HEK293T (cell line): ENCODE results near the gene HHIPL2.

Experiments used
- CTCF ChIA-PET: fragments of 350-600 bp; formaldehyde crosslinking; extraction: SDS; loops from one replicate; lab custom pipeline; 2021; ENCODE audit warnings: antibody characterized with exemption, inconsistent platforms; lab: Yijun Ruan, JAX
- POLR2A ChIA-PET: fragments of 350-600 bp; formaldehyde crosslinking; extraction: SDS; loops from one replicate; lab custom pipeline; 2020; ENCODE audit warnings: antibody characterized with exemption, inconsistent platforms; lab: Yijun Ruan, JAX
- DNase-seq: peaks from one replicate; pipeline ENCODE4 v3.0.0; 2012; ENCODE audit warnings: mixed read lengths; ENCODE audit errors: extremely low spot score
- ARNT ChIP-seq: fragments of 450-650 bp; IDR thresholded peaks from 2 replicates; pipeline ENCODE4 v1.6.1; 2017; ENCODE audit warnings: mild to moderate bottlenecking
- BHLHE40 ChIP-seq: fragments of 450-650 bp; IDR thresholded peaks from 2 replicates; pipeline ENCODE4 v1.6.1; 2016; ENCODE audit warnings: mild to moderate bottlenecking, moderate library complexity, borderline replicate concordance
- CTBP1 ChIP-seq: fragments of 450-650 bp; IDR thresholded peaks from 2 replicates; pipeline ENCODE4 v1.6.1; 2016; ENCODE audit warnings: borderline replicate concordance
- ELF4 ChIP-seq: fragments of 450-650 bp; IDR thresholded peaks from 2 replicates; pipeline ENCODE4 v1.6.1; 2017; ENCODE audit warnings: antibody characterized with exemption
- FOXA1 ChIP-seq: fragments of 450-650 bp; IDR thresholded peaks from 2 replicates; pipeline ENCODE4 v1.6.1; 2016; ENCODE audit warnings: mild to moderate bottlenecking
- FOXK2 ChIP-seq: fragments of 450-650 bp; IDR thresholded peaks from 2 replicates; pipeline ENCODE4 v1.6.1; 2016; ENCODE audit warnings: mild to moderate bottlenecking
- FOXM1 ChIP-seq: fragments of 450-650 bp; IDR thresholded peaks from 2 replicates; pipeline ENCODE4 v1.6.1; 2017; ENCODE audit warnings: mild to moderate bottlenecking, borderline replicate concordance
- HDGF ChIP-seq: fragments of 450-650 bp; IDR thresholded peaks from 2 replicates; pipeline ENCODE4 v1.6.1; 2017; ENCODE audit warnings: antibody characterized with exemption, borderline replicate concordance
- L3MBTL2 ChIP-seq: fragments of 450-650 bp; conservative IDR thresholded peaks from 2 replicates; pipeline ENCODE4 v1.6.1; 2016; ENCODE audit warnings: mild to moderate bottlenecking
- LEF1 ChIP-seq: fragments of 450-650 bp; IDR thresholded peaks from 2 replicates; pipeline ENCODE4 v1.6.1; 2017; ENCODE audit warnings: mild to moderate bottlenecking, borderline replicate concordance
- NFRKB ChIP-seq: fragments of 450-650 bp; IDR thresholded peaks from 2 replicates; pipeline ENCODE4 v1.6.1; 2016; ENCODE audit warnings: mild to moderate bottlenecking, moderate library complexity
- PKNOX1 ChIP-seq: fragments of 450-650 bp; IDR thresholded peaks from 2 replicates; pipeline ENCODE4 v1.6.1; 2016
- SP1 ChIP-seq: fragments of 450-650 bp; IDR thresholded peaks from 2 replicates; pipeline ENCODE4 v1.6.1; 2017
- SUZ12 ChIP-seq: fragments of 450-650 bp; IDR thresholded peaks from 2 replicates; pipeline ENCODE4 v1.6.1; 2016; ENCODE audit warnings: mild to moderate bottlenecking
- TARDBP ChIP-seq: fragments of 450-650 bp; IDR thresholded peaks from 2 replicates; pipeline ENCODE4 v1.6.1; 2016
- ZNF384 ChIP-seq: fragments of 450-650 bp; IDR thresholded peaks from 2 replicates; pipeline ENCODE4 v1.6.1; 2016

The HHIPL2 gene

GRCh38 chr1:222588135-222588534, 40.2 kb upstream of the HHIPL2 start:
- POLR2A ChIA-PET = no interaction called here
- CTCF ChIA-PET = no interaction called here
- DNase-seq = no peak
- TF ChIP-seq FOXK2 (no peak), ZNF384 (no peak), ARNT (no peak), NFRKB (no peak), CTBP1 (no peak)

DNA sequence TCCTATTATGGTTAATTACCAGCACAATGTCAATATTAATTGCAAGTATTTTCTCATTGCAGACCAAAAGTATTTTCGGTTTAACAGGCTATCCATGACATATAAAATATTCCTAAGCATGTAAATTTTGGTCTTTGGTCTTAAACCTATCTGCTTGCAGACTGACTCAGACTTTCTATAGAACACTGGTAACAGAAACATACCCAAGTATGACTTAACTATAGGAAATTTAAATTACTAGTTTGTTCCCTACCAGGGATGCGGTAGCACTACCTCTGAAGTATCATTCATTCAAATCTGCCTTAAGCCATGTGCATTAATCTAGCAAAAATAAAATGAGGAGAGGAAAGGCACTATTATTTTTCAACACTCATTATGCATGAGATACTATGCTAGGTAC, 38.9 kb upstream of the HHIPL2 start:
- ChIA-PET POLR2A (no interaction called here), CTCF (interaction anchor here (0.6 kb wide), 1 partner anchor 589 kb away, joined by 7 read pairs; no protein-coding TSS in a partner anchor)

DNA sequence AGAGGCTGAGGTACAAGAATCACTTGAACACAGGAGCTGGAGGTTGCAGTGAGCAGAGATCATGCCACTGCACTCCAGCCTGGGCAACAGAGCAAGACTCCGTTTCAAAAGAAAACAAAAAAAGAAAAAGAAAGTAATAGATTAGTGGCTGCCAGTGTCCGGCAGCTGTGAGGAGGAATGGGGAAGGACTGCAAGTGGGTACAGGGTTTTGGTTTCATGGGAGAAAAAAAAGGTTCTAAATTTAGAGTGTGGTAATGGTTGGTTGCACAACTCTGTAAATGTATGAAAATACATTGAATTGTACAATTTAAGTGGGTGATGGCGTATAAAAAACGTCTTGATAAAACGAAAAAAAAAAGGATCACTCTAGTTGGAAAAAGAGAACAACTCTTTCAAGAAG, 35.2 kb upstream of the HHIPL2 start:
- ChIA-PET POLR2A (no interaction called here), CTCF (no interaction called here)
- TF ChIP-seq HDGF (no peak), ARNT (no peak), BHLHE40 (no peak)
- no peak for DNase-seq

More for the DNA sequence above, 38.9 kb upstream of the HHIPL2 start:
- TF ChIP-seq LEF1 (no peak), HDGF (no peak), NFRKB (no peak), ARNT (no peak), FOXA1 (no peak)
- no peak for DNase-seq

DNA sequence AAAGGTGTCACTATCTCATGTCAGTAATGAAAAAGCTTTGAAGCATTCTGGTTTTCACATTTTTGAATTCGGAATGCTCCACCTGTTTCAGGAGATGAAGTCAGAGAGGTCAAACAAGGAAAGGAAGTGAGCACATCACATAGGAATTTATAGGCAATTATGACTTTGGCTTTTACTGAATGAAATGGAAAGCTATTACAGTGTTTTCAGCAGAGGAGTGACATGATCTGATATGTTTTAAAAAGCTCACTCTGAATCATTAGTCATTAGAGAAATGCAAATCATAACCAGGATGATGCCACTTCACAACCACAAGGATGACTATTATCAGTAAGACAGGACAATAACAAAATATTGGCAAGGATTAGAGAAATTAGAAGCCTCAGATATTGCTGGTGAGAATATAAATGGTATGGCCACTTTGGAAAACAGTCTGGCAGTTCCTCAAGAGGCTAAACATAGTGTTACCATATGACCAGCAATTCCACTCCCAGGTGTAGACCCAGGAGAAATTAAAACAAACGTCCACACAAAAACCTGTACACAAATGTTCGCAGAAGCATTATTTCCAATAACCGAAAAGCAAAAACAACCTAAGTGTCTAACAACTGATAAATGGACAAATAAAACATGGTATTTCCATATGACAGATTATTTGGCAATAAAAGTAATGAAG, 34.3 kb upstream of the HHIPL2 start:
- TF ChIP-seq HDGF (no peak), BHLHE40 (no peak), CTBP1 (no peak), PKNOX1 (no peak), FOXM1 (no peak), FOXK2 (no peak), L3MBTL2 (no peak), TARDBP (no peak), ELF4 (no peak), FOXA1 (no peak), ARNT (no peak), LEF1 (no peak)
- DNase-seq = no peak
- CTCF ChIA-PET = interaction anchor here (0.5 to 0.6 kb wide), 3 partner anchors 12 to 299 kb away, joined by 3 read pairs; no protein-coding TSS in a partner anchor
- POLR2A ChIA-PET = no interaction called here

DNA sequence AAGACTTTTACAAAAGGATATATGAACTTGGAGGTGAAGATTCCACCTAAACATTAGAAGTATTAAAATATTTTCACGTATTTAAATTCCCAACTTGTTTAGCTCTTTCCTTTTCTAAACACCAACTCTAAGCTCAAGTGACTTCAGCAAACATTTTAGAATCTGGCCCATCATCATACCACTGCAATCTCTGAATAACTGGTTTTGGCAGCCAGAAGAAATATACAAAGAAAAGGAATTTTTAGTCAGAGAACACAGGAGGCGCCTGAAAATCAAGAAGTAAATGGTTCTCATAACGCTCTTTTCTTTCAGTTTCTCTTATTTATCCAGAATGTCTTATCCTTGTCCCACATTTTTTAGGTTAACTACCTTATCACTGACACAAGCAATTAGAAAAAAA, 31.4 kb upstream of the HHIPL2 start:
- CTCF ChIA-PET = no interaction called here
- DNase-seq = no peak
- POLR2A ChIA-PET = no interaction called here
- TF ChIP-seq NFRKB = no peak
- no peak for TF ChIP-seq ELF4
- TF ChIP-seq PKNOX1 = no peak
- no peak for TF ChIP-seq HDGF
- no peak for TF ChIP-seq L3MBTL2
- TF ChIP-seq FOXM1 = no peak
- TF ChIP-seq SUZ12 = no peak
- no peak for TF ChIP-seq FOXK2
- TF ChIP-seq ARNT = no peak
- no peak for TF ChIP-seq BHLHE40
- no peak for TF ChIP-seq LEF1
- TF ChIP-seq ZNF384 = no peak
- no peak for TF ChIP-seq TARDBP
- TF ChIP-seq FOXA1 = no peak

GRCh38 chr1:222570837-222571236, 22.9 kb upstream of the HHIPL2 start:
- TF ChIP-seq SUZ12 = no peak
- no peak for TF ChIP-seq SP1
- TF ChIP-seq HDGF = no peak
- no peak for TF ChIP-seq FOXK2
- no peak for TF ChIP-seq BHLHE40
- no peak for TF ChIP-seq ELF4
- no peak for TF ChIP-seq L3MBTL2
- TF ChIP-seq PKNOX1 = no peak
- TF ChIP-seq TARDBP = no peak
- no peak for TF ChIP-seq ARNT
- POLR2A ChIA-PET = no interaction called here
- CTCF ChIA-PET = no interaction called here
- DNase-seq = no peak

- ChIA-PET POLR2A (interaction anchor here (2.2 kb wide), 1 partner anchor 15 kb away, joined by 5 read pairs; no protein-coding TSS in a partner anchor), CTCF (interaction anchor here (0.6 kb wide), 1 partner anchor 267 kb away, joined by 3 read pairs; no protein-coding TSS in a partner anchor)
- no peak for DNase-seq
- TF ChIP-seq PKNOX1 (no peak), L3MBTL2 (no peak), SP1 (no peak), LEF1 (no peak), NFRKB (no peak), SUZ12 (no peak), BHLHE40 (no peak), HDGF (no peak), ELF4 (no peak), FOXM1 (no peak)
These were observed 13.8 kb upstream of the HHIPL2 start for GRCh38 chr1:222561656-222562055.
